ENCODE results near the gene PDGFRB.

Gene PDGFRB

GRCh38 chr5:150181766-150182545, 26.3 kb upstream of the PDGFRB start:
- no peak for DNase-seq

- DNase-seq: no peak
Observed at GRCh38 chr5:150181027-150181426, 25.4 kb upstream of the PDGFRB start.

- DNase-seq: no peak
Observed at GRCh38 chr5:150180241-150181026, 24.8 kb upstream of the PDGFRB start.

GRCh38 chr5:150179019-150179620, 23.5 kb upstream of the PDGFRB start:
- no peak for DNase-seq

GRCh38 chr5:150178262-150178661, 22.6 kb upstream of the PDGFRB start:
- DNase-seq: no peak

- no peak for DNase-seq
Observed at GRCh38 chr5:150177721-150178120, 22.1 kb upstream of the PDGFRB start.

GRCh38 chr5:150176745-150177477, 21.3 kb upstream of the PDGFRB start:
- DNase-seq: no peak

- no peak for DNase-seq
Observed at GRCh38 chr5:150175536-150175935, 19.9 kb upstream of the PDGFRB start.

GRCh38 chr5:150175076-150175475, 19.4 kb upstream of the PDGFRB start:
- no peak for DNase-seq

GRCh38 chr5:150174285-150174684, 18.6 kb upstream of the PDGFRB start:
- DNase-seq: no peak

- DNase-seq: no peak
Observed at GRCh38 chr5:150173161-150173560, 17.5 kb upstream of the PDGFRB start.

GRCh38 chr5:150172556-150172955, 16.9 kb upstream of the PDGFRB start:
- DNase-seq: no peak

- no peak for DNase-seq
Observed at GRCh38 chr5:150172145-150172544, 16.5 kb upstream of the PDGFRB start.

- DNase-seq: no peak
Observed at GRCh38 chr5:150168864-150169263, 13.2 kb upstream of the PDGFRB start.

GRCh38 chr5:150167908-150168307, 12.3 kb upstream of the PDGFRB start:
- no peak for DNase-seq

- no peak for DNase-seq
Observed at GRCh38 chr5:150167512-150167850, 11.8 kb upstream of the PDGFRB start.

GRCh38 chr5:150166650-150167511, 11.2 kb upstream of the PDGFRB start, which contains the start of gene CDX1:
TSS of gene CDX1 (plus strand) at chr5:150166778. CDS start at chr5:150166877, 99 bp downstream.
- DNase-seq: no peak

- DNase-seq: no peak
Observed at GRCh38 chr5:150166037-150166649, 10.5 kb upstream of the PDGFRB start.

GRCh38 chr5:150164211-150164980, 8.8 kb upstream of the PDGFRB start:
- no peak for DNase-seq

GRCh38 chr5:150163547-150164059, 8.0 kb upstream of the PDGFRB start:
- DNase-seq: no peak

GRCh38 chr5:150163035-150163434, 7.4 kb upstream of the PDGFRB start:
- DNase-seq: no peak
